T-helper 9 cell (primary cell): ENCODE results near the gene MYO18A.
"Not testable (repeated sequence)": the region's sequence is repeated elsewhere in the genome, so short reads cannot be mapped to it uniquely, and the experiment has no call there.

Experiments used
- DNase-seq: peaks from one replicate; pipeline ENCODE4 v3.0.0-alpha.2; 2020

Gene MYO18A

DNA sequence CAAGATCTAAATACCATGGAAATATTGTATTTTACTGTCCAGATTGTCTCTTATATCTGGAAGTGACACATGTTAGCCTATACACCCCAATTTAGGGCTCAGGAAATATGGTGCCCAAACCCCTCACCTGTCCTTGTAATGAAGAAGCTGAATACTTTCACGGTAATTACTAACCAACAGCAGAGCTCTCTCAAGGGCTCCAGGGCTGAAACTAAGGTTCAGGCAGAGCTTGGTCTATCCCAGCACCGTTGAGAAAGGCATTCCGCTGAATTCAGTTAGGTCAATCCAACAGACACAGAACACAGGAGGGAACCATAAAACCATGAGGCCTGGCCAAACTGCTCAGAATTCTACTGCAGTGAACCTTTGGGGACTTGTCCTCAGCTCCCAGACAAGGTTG lies 14.9 kb downstream of the MYO18A start:
- no peak for DNase-seq

DNA sequence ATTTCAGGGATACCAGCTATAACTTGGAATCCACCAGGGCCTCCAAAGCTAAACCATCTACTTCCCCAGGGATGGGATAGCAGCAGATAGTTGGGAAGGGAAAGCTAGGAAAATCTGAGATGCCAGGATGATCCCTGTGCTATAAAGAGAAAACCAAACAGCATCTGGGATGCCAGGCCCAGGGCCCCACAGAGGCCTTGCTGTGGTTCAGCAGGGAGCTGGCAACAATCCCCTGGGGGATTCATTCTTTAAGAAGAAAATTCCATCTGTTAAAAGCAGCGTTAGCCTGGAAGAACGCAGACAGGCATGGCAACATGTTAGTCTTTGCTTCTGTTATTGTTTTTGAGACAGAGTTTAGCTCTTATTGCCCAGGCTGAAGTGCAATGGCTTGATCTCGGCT lies 16.6 kb downstream of the MYO18A start:
- no peak for DNase-seq

GRCh38 chr17:29162909-29163341 lies 17.3 kb downstream of the MYO18A start:
- no peak for DNase-seq

DNA sequence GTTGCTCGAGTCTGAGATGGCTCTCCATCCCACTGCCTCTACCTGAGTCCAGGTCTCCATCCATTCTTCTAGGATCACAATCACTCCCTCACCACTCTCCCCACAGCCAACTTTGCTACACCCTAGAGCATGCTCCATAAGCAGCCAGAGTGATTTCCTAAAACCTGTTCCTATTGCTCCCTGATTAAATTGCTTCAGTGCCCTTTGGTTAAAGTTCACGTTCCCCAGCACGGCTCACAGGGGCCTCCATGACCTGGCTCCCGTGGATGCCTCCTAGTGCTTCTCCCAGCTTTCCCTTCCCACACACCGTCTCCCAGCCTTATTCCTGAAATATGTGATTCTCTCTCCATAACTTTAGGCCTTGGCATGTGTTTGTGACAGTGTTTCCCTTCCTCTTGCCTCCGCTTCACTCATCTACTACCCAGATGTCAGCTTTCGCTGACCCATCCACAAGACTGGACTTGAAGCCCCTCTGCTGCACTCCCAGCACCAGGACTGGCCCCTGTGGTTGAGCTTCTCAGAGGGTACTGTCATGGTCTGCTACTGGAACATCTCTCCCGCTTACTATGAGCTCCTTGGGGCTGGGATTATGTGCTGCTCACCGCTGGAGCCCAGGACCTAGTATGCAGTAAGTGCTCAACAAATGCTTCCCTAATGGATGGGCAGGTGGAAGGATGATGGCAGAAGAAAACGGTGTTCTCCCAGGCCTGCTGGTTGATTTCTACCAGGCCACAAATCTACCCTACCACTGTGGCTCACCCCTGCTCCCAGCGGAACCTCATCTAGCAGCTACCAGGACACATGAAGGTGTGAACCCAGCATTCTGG lies 17.9 kb downstream of the MYO18A start:
- no peak for DNase-seq

GRCh38 chr17:29160253-29160652 lies 19.9 kb downstream of the MYO18A start:
- DNase-seq, result no peak

GRCh38 chr17:29159306-29159860 lies 20.8 kb downstream of the MYO18A start:
- DNase-seq, result no peak

DNA sequence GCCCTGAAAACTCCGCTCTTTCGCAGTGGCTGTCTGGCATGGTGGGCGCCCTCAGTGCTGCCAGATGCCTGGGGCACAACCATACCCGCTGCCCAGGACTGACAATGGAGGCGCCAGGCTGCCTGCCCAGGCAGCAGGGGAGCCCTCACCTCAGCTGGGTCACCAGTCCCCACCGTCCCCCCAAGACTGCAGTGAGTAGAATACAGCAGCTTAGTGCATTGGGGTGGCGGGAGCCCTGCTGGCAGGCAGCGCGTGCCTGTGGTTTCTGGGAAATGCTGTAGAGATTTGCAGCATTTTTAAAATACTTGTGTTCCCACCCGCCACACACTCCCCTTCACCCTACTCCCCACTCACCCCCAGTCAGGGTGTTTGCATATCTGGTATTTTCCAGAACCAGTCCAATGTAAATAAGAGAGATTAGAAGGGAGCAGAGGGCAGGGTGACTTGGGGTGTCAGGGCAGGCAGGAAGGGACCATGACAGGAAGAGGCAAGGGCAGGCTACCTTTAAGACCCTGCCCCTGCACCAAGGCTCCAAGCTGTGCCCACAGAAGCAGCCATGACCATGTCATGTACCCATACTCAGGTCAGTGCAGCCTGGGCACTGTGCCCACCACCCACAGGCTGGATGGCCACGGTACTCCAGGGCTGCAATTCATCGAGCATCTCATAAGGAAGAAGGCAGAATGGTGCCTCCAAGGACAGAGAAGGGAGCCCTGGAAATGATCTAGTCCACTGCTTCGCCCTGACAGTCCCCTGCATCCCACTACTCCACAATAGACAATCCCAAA lies 21.5 kb downstream of the MYO18A start:
- DNase-seq, result no peak

DNA sequence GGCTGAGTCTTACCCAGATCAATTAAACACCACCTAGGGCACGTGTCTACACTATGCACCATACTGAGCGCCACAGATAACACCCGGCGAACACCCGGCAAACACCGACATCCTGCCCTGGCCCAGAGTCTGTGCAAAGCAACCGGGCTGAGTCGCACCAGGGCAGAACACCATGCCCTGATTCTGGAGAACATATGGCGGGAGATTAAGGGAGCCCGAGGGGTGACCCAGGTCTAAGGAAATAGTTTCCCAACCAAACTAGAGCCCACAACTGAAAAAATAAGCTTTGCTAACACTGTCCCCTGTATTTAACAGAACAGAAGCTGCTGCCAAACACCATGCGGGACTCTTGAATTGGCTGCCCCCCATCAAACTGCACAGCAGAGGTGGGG lies 22.1 kb downstream of the MYO18A start:
- no peak for DNase-seq

- DNase-seq, result no peak
Measured at GRCh38 chr17:29157310-29157709, 22.9 kb downstream of the MYO18A start.

- DNase-seq, result no peak
Measured at GRCh38 chr17:29156781-29157180, 23.4 kb downstream of the MYO18A start.

- DNase-seq, result no peak
Measured at GRCh38 chr17:29155966-29156338, 24.2 kb downstream of the MYO18A start.

- DNase-seq, result peak; percentile 39
Measured at GRCh38 chr17:29155227-29155965, 24.8 kb downstream of the MYO18A start.

DNA sequence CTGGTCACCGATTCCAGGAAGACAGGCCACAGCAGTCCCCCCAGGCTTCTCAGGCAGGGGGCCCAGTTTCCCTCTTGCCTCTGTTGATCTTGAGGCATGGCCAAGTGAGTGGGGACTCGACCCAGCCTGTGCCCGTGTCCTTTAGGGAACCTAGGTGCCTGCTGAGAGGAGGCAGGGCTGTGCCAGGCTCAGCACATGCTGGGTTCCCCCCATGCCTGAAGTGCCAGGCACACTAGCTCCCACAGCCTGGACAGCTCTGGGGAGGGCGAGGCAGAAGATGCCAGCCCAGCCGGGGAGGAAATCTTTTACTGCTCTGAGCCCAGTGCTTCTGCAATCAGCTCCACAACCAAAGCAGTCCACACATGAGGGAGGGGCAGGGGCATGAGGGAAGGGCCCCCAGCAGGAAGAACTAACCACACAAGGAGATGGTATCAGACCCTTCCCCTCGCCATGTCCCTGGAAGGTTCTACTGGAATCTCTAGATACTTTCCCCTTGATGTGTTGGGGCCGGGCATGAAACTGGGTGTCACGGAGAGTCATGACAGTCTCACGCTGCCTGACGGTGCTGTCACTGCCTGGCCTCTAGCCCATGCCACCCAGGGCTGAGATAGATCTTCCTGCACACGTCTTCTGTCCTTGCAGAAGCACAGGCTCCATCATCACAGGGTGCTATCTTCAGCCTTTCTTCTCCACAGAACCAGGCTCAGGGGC lies 25.5 kb downstream of the MYO18A start:
- no peak for DNase-seq

GRCh38 chr17:29151567-29151966 lies 28.6 kb downstream of the MYO18A start:
- DNase-seq, result no peak

DNA sequence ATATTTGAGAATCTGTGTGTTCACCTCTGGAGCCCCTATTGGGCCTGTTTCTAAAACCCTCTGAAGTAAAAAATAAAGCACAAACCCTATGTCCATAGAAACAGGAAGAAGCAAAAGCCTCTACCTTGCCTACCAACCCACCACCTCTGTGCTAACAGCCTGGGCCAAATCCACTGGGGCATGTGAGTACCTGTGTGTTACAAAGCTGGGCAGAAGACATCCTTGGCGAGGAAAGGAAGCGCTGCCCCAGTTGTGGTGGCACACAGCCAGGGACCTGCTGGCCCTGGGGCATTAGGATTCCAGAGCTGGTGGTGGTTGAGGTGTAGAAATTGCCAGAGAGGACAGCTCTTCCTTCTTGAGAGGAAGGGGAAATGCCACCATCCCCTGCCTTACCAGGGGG lies 30.0 kb downstream of the MYO18A start:
- DNase-seq, result no peak

- DNase-seq, result no peak
Measured at GRCh38 chr17:29149431-29150064, 30.6 kb downstream of the MYO18A start.

DNA sequence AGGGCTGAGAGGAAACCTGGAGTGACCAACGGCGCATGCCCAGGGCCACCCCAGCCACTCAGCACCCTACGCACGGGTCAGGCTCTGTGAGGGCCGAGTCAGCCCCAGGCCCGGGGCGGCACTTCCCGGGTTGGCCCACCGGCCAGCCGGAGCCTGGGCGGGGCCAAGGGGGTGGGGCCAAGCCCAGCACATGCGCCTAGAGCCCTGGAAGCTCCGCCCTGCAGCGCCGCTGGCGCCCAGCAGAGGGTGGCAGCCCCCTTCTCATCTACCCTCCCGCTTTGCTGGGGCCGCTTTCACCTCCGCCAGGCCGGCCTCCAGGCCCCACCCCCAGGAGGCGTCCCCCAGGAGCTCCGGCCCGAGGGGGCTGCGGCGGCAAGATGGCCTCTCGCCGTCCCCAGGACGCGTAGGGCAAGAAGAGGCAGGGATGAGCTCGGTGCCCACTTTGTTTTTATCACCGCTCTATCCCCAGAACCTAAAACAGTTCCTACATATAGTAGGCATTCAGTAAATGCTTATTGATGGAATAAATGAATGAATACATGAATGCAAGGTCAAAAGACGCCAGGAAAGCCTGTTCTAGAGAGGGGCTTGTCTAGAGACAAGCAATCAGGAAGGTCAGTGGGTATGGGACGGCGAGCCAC lies 31.3 kb downstream of the MYO18A start:
- peak; percentile 87 for DNase-seq

DNA sequence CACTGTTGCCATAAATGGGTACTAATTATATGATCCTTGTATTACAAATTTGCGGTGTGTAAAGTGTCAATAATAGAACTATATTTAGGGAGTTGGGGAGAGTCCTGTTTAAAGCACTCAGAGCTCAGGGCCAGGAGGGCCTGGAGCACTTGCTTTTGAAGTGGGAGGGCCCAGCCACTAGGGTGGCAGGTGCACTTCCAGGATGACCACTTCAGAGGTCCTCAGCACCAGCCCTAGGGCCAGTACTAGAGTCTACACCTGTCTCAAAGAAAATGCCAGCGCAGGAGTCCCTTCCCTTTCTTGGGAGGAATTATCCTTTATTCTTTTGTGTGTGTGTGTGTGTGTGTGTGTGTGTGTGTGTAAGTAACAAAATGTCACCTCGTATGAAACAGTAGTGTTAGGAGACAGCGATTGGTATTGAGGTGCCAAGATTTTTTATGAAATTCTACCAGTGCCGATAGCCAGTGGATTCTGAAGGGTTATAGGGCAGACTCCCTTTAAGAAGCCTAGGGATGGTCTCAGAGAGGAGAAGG lies 31.9 kb downstream of the MYO18A start:
- no peak for DNase-seq

GRCh38 chr17:29147682-29148081 lies 32.5 kb downstream of the MYO18A start:
- no peak for DNase-seq

GRCh38 chr17:29147228-29147627 lies 33.0 kb downstream of the MYO18A start:
- DNase-seq, result not testable (repeated sequence)

DNA sequence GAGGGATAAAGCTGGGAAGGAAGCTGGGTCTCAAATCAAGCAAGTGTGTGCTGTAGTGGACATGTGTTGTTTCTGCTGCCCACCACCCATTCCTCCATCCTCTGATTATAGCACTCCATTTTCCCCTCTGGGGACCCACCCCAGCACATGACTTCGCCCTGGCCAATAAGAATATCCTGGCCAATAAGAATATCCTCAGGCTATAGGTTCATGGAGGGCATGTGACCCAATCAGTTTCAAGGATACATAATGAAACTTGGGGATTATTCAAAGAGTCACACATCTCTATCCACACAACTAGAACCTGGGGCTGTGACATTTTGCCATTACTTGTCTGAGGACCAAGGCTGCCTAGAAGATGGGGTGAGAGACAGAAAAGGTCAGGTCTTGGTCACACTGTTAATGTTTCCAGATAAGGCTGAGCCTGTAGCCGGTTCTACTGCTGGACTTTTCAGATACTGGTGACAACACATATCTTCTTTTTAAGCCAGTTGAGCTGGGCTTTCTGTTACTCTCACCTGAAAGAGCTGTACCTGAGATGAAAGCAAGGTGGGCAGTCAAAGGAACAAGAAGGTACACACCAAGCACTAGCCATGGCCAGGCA lies 33.7 kb downstream of the MYO18A start:
- DNase-seq, result no peak
